HG02943 (cell line): ENCODE data around the gene P2RX2.

Source experiments
- ATAC-seq: cut with Tn5 transposase; IDR thresholded peaks from one replicate; pipeline ENCODE4 v1.9.1; 2021; ENCODE audit warnings: mild to moderate bottlenecking, low read depth, moderate library complexity; ENCODE audit not compliant: unreplicated experiment

P2RX2 gene

DNA sequence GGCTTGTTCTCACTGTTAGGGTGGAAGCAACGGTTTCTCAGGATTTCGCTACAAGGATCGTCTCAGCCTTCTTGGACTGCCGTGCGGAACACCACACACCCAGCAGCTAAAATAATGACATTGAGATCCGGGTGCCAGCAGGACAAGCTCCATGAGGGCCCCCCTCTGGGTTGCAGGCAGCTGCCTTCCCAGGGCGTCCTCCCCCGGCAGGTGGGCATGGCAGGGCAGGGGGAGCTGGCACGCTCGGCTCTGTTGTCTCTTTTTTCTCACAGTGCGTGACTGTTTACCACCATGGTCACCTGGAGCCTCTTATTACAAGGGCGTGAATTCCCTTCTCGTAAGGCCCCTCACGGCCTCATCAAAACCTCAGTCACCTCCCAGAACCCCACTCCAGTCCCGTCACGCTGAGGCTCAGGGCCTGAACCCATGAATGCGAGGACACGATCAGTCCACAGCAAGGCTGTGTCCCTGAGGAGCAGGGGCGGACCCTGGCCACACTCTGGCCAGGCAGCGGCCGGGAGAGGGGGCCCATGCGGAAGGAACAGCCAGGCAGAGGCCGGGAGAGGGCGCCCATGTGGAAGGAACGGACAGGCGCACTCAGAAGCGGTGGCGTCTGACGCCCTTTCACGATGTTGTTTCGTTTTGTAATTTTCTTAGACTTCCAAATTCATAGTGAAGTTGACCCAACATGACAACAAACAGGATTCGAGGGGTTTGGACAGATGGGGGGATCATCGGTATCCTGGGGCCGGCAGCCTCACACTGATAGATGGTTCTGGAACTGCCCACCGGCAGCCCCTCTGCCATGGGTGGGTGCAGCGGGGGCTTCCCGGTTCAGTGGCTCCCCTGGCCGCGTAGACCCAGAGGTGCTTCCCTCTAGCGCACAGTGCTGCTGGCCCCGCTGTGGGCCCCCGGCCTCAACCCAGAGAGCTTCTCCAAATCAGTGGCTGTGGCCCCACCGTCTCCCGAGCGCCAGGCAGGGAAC is 18.2 kb upstream of the P2RX2 start:
- no peak for ATAC-seq

DNA sequence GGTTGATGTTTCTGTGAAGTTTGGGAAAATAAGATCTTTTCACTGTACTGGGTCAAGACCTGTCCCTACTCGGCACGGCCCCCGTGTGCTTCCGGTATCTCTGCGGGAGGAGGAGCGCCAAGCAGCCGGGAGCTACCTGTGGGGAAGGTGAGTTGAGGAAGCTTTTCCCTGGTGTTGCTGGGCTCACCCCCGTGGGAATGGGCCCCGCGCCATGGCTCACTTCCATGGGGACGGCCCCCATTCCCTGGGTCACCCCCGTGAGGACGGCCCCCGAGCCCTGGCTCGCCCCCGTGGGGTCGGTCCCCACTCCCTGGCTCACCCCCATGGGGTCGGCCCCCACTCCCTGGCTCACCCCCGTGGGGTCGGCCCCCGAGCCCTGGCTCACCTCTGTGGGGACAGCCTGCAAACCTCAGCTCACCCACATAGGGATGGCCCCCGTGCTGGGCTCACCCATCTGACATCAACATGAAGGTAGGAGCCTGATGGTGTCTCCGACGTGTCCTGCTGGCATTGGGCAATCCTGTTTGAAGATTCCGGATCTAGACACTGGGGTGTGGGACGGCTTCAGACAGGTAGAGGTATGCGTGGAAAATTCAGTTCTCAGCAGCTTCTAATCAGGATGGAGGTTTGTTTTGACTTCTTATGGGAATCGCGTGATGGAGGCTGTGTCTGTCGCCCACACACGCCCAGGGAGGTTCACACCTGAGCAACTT is 17.2 kb upstream of the P2RX2 start:
- no peak for ATAC-seq

- no peak for ATAC-seq
Measured at GRCh38 chr12:132602572-132603239, 15.9 kb upstream of the P2RX2 start.

DNA sequence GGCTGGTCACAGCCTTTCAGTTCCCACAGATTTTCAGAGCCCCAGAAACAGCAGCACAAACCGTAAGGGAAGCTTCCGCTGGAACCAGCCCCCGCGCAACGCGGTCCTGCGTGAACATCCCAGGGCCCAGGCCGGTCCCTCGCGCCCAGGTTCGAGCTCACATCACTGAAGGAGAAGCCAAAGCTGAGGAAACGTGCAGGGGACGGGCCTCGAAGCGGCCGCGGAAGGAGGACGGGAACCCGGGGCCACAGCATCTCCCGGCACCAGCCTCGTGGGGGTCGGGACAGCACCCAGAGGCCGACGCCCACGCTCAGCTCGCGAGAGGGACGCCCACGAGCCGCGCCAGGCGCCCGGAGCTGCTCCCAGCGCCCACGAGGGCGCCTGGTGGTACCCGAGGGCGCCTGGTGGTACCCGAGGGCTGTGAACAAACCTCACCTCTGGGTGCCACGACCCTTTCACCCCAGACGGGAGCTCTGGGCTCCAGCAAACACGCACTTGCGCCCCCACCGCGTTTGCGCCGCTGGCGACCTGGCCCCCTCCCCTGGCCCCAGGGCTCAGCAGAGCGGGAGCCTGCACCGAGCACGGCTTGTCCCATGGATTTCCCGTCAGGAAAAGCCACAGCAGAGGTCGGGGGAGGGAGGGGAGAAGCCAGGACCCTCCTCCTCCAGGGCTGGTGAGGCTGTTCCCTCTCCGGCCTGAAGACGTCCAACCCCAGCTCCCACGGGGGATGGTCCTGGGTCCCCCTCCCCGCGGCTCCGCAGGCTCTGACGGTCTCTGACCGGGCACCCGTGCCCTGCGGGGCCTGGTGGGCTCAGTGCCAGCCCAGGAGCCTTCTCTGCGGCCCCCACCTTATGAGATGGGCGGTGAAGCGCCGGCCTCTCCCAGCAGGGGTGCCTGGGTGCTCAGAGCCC is 15.1 kb upstream of the P2RX2 start:
- no peak for ATAC-seq

DNA sequence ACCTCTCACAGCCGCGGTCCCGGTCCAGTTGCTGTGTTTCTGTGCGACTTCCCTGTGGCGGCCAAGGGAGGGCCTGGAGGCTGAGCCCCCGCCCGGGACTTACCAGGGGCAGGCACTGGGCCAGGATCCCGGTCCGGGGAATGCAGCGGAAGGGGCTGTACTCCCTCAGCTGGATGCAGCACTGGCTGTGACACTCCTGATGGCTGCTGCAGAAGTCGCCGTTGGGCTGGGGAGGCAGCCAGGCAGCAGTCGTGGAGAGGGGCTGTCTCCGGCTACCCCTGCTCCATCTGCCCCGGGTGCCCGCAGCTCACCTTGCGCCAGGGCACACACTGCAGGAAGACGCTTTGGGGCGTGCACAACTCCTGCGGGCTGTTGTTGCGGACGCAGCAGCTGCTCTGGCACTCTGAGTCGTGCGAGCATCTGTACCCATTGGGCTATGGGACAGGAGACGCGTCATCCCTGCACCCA is 14.4 kb upstream of the P2RX2 start:
- ATAC-seq, result no peak

- no peak for ATAC-seq
Measured at GRCh38 chr12:132604668-132605441, 13.7 kb upstream of the P2RX2 start.

GRCh38 chr12:132605892-132606291 is 12.7 kb upstream of the P2RX2 start:
- no peak for ATAC-seq

DNA sequence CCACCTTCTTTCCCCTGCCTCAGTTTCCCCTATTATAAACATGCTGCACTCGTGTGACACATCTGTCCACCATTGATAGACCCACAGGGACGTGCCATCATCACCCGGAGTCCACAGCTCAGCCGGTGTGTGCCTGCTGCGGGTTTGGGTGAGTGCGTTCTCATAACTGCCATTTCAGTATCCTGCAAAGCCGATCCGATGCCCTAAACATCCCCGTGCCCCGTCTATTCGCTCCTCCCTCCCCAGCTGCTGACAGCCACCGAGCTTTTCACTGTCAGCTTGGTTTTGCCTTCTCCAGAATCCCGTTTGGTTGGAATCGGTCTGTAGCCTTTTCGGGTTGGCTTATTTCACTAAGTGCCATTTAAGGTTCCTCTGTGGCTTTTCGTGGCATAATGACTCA is 12.1 kb upstream of the P2RX2 start:
- no peak for ATAC-seq

GRCh38 chr12:132606927-132607326 is 11.6 kb upstream of the P2RX2 start:
- no peak for ATAC-seq

- no peak for ATAC-seq
Measured at GRCh38 chr12:132608231-132609171, 10.1 kb upstream of the P2RX2 start.

DNA sequence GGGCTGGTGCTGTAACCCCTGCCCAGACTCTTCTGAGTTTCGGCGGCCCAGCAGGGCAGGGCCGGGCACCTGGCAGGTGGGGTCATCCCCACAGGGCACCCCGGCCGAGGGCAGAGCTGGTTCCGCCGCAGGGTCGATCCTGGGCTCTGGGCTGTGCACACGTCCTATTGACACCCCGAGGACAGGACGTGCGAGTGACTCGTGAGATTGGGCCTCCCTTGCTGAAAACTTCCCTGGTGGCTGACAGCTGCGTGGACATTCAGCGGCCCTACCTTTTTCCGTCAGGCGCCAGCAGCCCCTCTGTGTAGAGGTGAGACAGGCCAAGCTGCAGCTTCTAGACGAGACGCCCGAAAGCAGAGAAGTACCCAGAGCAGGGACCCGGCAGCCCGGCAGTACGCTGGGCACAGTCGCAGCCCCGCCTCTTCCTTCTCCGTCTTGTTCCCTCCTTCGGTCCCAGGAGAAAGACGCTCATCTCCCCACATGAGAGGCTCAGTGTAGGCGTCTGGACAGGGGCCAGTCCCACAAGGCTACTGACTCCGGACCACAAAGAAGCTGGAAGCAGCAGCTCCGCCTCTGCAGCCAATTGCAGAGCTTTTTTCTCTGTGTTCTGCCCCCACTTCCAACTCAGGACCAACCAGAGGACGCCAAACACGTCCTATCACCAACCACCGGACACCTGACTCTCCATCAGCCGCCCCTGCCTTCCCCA is 8.4 kb upstream of the P2RX2 start, which contains the start of gene LRCOL1:
TSS of gene LRCOL1 (minus strand) at position 532 of the 709 bp plus-strand sequence. CDS start 4,331 bp downstream, outside the sequence.
- ATAC-seq, result no peak

DNA sequence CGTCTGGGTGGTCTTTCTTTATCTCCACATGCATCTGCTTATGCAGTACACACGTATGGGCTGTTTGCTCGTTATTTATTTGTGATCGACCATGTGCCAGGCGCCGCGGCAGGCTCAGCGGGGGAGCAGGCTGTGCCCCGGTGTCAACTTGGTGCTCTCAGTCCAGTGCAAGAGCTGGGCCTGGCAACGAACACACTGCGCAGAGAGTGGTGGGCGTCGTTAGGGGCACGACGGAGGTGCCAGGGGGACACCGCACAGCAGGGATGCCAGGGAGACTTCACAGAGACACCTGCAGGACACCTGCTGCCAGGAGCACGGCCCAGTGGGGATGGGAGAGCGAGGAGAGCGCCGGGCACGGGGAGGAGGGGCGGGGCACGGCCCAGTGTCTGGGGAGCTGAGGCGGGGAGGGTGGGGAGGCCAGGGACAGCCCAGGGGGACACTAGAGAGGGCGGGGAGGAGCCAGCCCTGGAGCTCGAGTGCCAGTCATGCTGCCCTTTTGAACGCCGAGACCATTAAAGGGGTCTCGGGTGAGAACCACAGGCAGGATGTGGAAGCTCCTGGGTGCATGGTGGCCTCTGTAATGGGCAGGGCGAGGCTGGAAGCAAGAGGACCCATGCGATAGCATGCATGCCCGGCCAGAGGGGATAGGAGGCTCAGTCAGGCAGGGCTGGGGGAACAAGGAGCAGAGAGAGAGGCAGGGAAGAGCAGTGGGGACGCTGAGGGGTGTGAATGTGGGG is 7.5 kb upstream of the P2RX2 start:
- ATAC-seq, result no peak

GRCh38 chr12:132611620-132612019 is 7.0 kb upstream of the P2RX2 start:
- no peak for ATAC-seq

GRCh38 chr12:132614029-132614428 is 4.5 kb upstream of the P2RX2 start:
- no peak for ATAC-seq

GRCh38 chr12:132614861-132615578 is 3.6 kb upstream of the P2RX2 start:
- no peak for ATAC-seq

GRCh38 chr12:132615579-132616038 is 3.0 kb upstream of the P2RX2 start:
- ATAC-seq, result no peak
